Endodermal cell (in vitro differentiated cells): ENCODE measurements around the gene ARHGEF12. TPM values are rescaled to one million over a fixed set of nuclear protein-coding genes. Genes with fewer than 3 reads are reported as not detected.

Experiments used
- DNase-seq: peaks from one replicate; pipeline ENCODE4 v3.0.0-alpha.2; 2017
- H3K27ac ChIP-seq: 2 replicates; pipeline ENCODE4 v1.5.1; 2013; ENCODE audit warnings: mild to moderate bottlenecking, low read depth, low read length, moderate library complexity
- H3K27me3 ChIP-seq: 2 replicates; pipeline ENCODE4 v1.6.1; 2013; ENCODE audit warnings: mild to moderate bottlenecking, low read length, moderate library complexity; ENCODE audit not compliant: insufficient read depth, control insufficient read depth, poor library complexity, severe bottlenecking
- H3K36me3 ChIP-seq: 2 replicates; pipeline ENCODE4 v1.7.0; 2013; ENCODE audit warnings: mild to moderate bottlenecking, low read length, moderate library complexity; ENCODE audit not compliant: control insufficient read depth, insufficient read depth
- H3K4me1 ChIP-seq: one replicate; pipeline ENCODE4 v1.7.0; 2013; ENCODE audit warnings: low read length; ENCODE audit not compliant: control insufficient read depth, insufficient read depth
- H3K4me3 ChIP-seq: 2 replicates; pipeline ENCODE4 v1.5.1; 2013; ENCODE audit warnings: mild to moderate bottlenecking, low read length, moderate library complexity
- H3K9ac ChIP-seq: 2 replicates; pipeline ENCODE4 v1.6.1; 2013; ENCODE audit warnings: mild to moderate bottlenecking, low read length, moderate library complexity; ENCODE audit not compliant: poor library complexity, severe bottlenecking; ENCODE audit errors: extremely low read depth
- H3K9me3 ChIP-seq: 2 replicates; pipeline ENCODE4 v1.6.1; 2013; ENCODE audit warnings: mild to moderate bottlenecking, low read length, moderate library complexity; ENCODE audit not compliant: control insufficient read depth
- H3K27ac Mint-ChIP-seq: 2 replicates; pipeline ENCODE4 v1.8.0; 2020; ENCODE audit warnings: mixed read lengths
- H3K27me3 Mint-ChIP-seq: 2 replicates; pipeline ENCODE4 v1.8.0; 2021; ENCODE audit warnings: mild to moderate bottlenecking, mixed read lengths; ENCODE audit not compliant: insufficient read depth
- H3K36me3 Mint-ChIP-seq: 2 replicates; pipeline ENCODE4 v1.8.0; 2020; ENCODE audit warnings: low read depth, mixed read lengths
- H3K4me1 Mint-ChIP-seq: 2 replicates; pipeline ENCODE4 v1.8.0; 2020; ENCODE audit warnings: mixed read lengths
- H3K4me3 Mint-ChIP-seq: 2 replicates; pipeline ENCODE4 v1.8.0; 2020; ENCODE audit warnings: mild to moderate bottlenecking, moderate library complexity, mixed read lengths
- H3K9me3 Mint-ChIP-seq: 2 replicates; pipeline ENCODE4 v1.8.0; 2020; ENCODE audit warnings: mild to moderate bottlenecking, mixed read lengths
- WGBS, 2 experiments: methylation state at CpG; one replicate each; pipeline versions ENCODE4 v1.1.5 to v1.1.7; 2013; ENCODE audit warnings: missing lambda C conversion rate in 2 of 2, mixed read lengths in 1 of 2; ENCODE audit not compliant: insufficient coverage in 1 of 2, insufficient read length in 1 of 2; 5-methylcytosine and 5-hydroxymethylcytosine counted together
- total RNA-seq, 2 donors: library from RNA; stranded (reverse); fragmentation: NEBNext Ultra II Directional in 1 of 2; extraction: Animal tissue kit (Norgen Biotek cat#: 25700) in 1 of 2; gene quantifications; 2 replicates in 1 of 2; 3 replicates in 1 of 2; pipeline ENCODE4 v1.2.1, GENCODE V29; 2021
- TF ChIP-seq, protein P1 (sequence below): fragments of 200-600 bp; sonication (generic); conservative IDR thresholded peaks from 2 replicates; pipeline ENCODE4 v1.5.0; 2021; ENCODE audit warnings: antibody characterized with exemption, mild to moderate bottlenecking

Gene ARHGEF12
- total RNA-seq, 2 donors from 2014 or later, result 35.3 to 38.7 TPM

DNA sequence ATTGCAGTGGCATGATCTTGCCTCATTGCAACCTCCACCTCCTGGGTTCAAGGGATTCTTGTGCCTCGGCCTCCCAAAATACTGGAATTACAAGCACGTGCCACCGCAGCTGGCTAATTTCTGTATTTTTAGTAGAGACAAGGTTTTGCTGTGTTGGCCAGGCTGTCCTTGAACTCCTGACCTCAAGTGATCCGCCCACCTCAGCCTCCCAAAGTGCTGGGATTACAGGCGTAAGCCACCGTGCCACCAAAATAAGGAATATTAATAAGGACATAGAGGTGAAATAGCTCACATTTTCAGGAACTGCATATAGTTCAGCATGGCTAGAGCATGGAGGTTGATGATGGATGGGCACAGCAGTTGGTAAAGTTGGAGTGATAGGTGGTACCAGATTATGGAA, 21.4 kb downstream of the ARHGEF12 start:
- Mint-ChIP-seq H3K27me3 (no peaks in the 10 kb centered on the region), H3K4me3 (no peak overlapping the region), H3K36me3 (peaks cover 10% of the 10 kb centered on the region), H3K4me1 (peaks cover 15% of the 10 kb centered on the region), H3K9me3 (peaks cover 3% of the 10 kb centered on the region), H3K27ac (no peak overlapping the region)
- WGBS, 2 experiments, result 93 to 98% methylated on average over 6 of the region's 6 CpGs
- H3K27ac ChIP-seq, result no peak overlapping the region
- H3K4me3 ChIP-seq, result no peak overlapping the region
- no peaks in the 10 kb centered on the region for H3K4me1 ChIP-seq
- no peak for DNase-seq
- H3K27me3 ChIP-seq, result no peaks in the 10 kb centered on the region
- H3K36me3 ChIP-seq, result no peaks in the 10 kb centered on the region
- peaks cover 6% of the 10 kb centered on the region for H3K9me3 ChIP-seq
- TF ChIP-seq, protein P1, sequence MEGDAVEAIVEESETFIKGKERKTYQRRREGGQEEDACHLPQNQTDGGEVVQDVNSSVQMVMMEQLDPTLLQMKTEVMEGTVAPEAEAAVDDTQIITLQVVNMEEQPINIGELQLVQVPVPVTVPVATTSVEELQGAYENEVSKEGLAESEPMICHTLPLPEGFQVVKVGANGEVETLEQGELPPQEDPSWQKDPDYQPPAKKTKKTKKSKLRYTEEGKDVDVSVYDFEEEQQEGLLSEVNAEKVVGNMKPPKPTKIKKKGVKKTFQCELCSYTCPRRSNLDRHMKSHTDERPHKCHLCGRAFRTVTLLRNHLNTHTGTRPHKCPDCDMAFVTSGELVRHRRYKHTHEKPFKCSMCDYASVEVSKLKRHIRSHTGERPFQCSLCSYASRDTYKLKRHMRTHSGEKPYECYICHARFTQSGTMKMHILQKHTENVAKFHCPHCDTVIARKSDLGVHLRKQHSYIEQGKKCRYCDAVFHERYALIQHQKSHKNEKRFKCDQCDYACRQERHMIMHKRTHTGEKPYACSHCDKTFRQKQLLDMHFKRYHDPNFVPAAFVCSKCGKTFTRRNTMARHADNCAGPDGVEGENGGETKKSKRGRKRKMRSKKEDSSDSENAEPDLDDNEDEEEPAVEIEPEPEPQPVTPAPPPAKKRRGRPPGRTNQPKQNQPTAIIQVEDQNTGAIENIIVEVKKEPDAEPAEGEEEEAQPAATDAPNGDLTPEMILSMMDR, result no peak
- no peak overlapping the region for H3K9ac ChIP-seq

DNA sequence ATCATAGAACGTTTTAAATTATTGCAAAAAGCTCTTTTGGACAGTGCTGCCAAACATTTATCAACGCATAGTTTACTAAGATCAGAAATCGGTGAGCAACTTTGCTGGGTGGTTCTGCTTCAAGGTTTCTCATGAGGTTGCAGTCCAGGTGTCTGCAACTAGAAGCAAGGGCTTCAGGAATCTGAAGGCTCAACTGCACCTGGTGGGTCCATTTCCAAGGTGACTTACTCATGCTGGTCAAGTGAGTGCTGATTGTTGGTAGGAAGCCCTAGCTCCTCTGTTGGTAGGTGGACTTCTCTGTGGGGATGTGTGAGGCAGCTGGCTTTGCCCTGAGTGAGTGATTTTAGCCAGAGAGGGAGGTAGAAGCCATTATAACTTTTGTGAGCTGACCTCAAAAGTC, 22.5 kb downstream of the ARHGEF12 start:
- no peaks in the 10 kb centered on the region for H3K4me1 ChIP-seq
- Mint-ChIP-seq H3K27ac (no peak overlapping the region), H3K4me1 (peaks cover 9% of the 10 kb centered on the region), H3K27me3 (no peaks in the 10 kb centered on the region), H3K4me3 (no peak overlapping the region), H3K9me3 (peaks cover 3% of the 10 kb centered on the region), H3K36me3 (peaks cover 10% of the 10 kb centered on the region)
- TF ChIP-seq, protein P1, result no peak
- H3K36me3 ChIP-seq, result peaks cover 2% of the 10 kb centered on the region
- peaks cover 6% of the 10 kb centered on the region for H3K9me3 ChIP-seq
- WGBS, 2 experiments, result 96 to 100% methylated on average over 3 of the region's 3 CpGs
- H3K4me3 ChIP-seq, result no peak overlapping the region
- no peak overlapping the region for H3K27ac ChIP-seq
- no peak for DNase-seq
- H3K9ac ChIP-seq, result no peak overlapping the region
- H3K27me3 ChIP-seq, result no peaks in the 10 kb centered on the region

DNA sequence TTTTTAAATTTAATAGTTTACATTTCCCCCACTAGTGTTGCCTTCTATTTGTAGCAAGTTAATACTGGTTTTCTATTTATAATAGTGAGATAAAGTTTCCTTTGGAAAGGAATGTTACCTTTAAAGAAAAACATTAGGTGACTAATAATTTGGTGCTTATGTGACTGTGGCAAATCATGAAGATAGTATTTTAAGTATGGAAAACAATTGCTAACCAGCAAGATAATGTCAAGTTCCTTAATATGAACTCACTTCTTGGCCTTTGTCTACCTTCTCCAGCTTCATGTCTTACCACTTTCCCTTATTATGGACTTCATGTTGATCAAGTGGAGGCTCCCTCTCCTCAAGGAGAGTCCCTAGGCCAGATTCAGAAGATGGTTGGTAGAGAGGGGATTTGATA, 27.2 kb downstream of the ARHGEF12 start:
- Mint-ChIP-seq H3K27me3 (no peaks in the 10 kb centered on the region), H3K27ac (no peak overlapping the region), H3K4me1 (no peaks in the 10 kb centered on the region), H3K4me3 (no peak overlapping the region), H3K9me3 (peaks cover 3% of the 10 kb centered on the region), H3K36me3 (peaks cover 10% of the 10 kb centered on the region)
- no peaks in the 10 kb centered on the region for H3K4me1 ChIP-seq
- no peak overlapping the region for H3K9ac ChIP-seq
- no peaks in the 10 kb centered on the region for H3K27me3 ChIP-seq
- TF ChIP-seq, protein P1, result no peak
- peaks cover 6% of the 10 kb centered on the region for H3K9me3 ChIP-seq
- no peak overlapping the region for H3K27ac ChIP-seq
- H3K36me3 ChIP-seq, result peaks cover 4% of the 10 kb centered on the region
- DNase-seq, result no peak
- no peak overlapping the region for H3K4me3 ChIP-seq
